Ovary (tissue), 9 donors: ENCODE results near the gene FBRS. TPM values are rescaled to one million over a fixed set of nuclear protein-coding genes. Genes with fewer than 3 reads are reported as not detected.

Experiments used
- DNase-seq, 5 donors: peaks; one replicate each; pipeline ENCODE4 v3.0.0-alpha.2; 2019 to 2020
- H3K27ac ChIP-seq, 2 donors: fragments of 200-600 bp; one replicate each; pipeline versions ENCODE4 v1.5.1 to v1.8.0; 2019 to 2022
- H3K27me3 ChIP-seq: fragments of 200-600 bp; one replicate; pipeline ENCODE4 v1.8.0; 2022
- H3K36me3 ChIP-seq: fragments of 200-600 bp; sonication (generic); one replicate; pipeline ENCODE4 v1.5.1; 2019
- H3K4me1 ChIP-seq: one replicate; pipeline ENCODE4 v1.8.1; 2013; ENCODE audit warnings: mild to moderate bottlenecking, moderate library complexity; ENCODE audit not compliant: insufficient read depth
- H3K4me3 ChIP-seq: fragments of 200-600 bp; sonication (generic); one replicate; pipeline ENCODE4 v1.5.1; 2017
- H3K9me3 ChIP-seq, 2 donors: fragments of 200-600 bp in 1 of 2; sonication (generic) in 1 of 2; one replicate each; pipeline versions ENCODE4 v1.5.1 to v1.8.1; 2013 to 2019; ENCODE audit warnings: mild to moderate bottlenecking in 1 of 2, moderate library complexity in 1 of 2
- EP300 ChIP-seq: sonication (generic); formaldehyde crosslinking; IDR thresholded peaks from one replicate; pipeline ENCODE4 v1.6.1; 2017; ENCODE audit warnings: antibody characterized with exemption
- POLR2A ChIP-seq: fragments of 450-650 bp; IDR thresholded peaks from one replicate; pipeline ENCODE4 v1.6.1; 2017; ENCODE audit warnings: antibody characterized with exemption, mild to moderate bottlenecking, moderate library complexity
- WGBS, 3 donors: extraction: QIAGEN DNeasy Blood & Tissue Kit in 1 of 3; methylation state at CpG; one replicate each; pipeline versions ENCODE4 v1.1.5 to v1.1.7; 2013 to 2017; 5-methylcytosine and 5-hydroxymethylcytosine counted together
- intact Hi-C, 4 donors: fragments of 100-400 bp; cut with DNase I; formaldehyde crosslinking; loops; one replicate each; pipeline versions ENCODE4 v1.11.0 to v1.15.1; 2022 to 2023
- polyA plus RNA-seq, 2 donors: library from polyadenylated mRNA; stranded (reverse); fragments of 200-250 nt in 1 of 2; fragments of 350-450 nt in 1 of 2; fragmentation: Illumina TruSeq in 1 of 2; extraction: RNeasy Lipid Tissue Mini Kit (QIAGEN cat#74804) in 1 of 2; gene quantifications; one replicate each; pipeline ENCODE4 v1.2.3, GENCODE V29; 2013 to 2014
- total RNA-seq, 7 donors: library from RNA; depleted of rRNA in 2 of 7; stranded (reverse); fragments of >200 nt in 2 of 7; fragmentation: NEBNext Ultra II Directional in 3 of 7; extraction: Animal tissue kit (Norgen Biotek cat#: 25700) in 3 of 7; gene quantifications; one replicate each; pipeline versions ENCODE4 v1.1.0 to v1.2.4, GENCODE V29; 2016 to 2023
- TF ChIP-seq, protein P1 (sequence below), 3 donors: fragments of 450-650 bp in 2 of 3; fragments of 200-600 bp in 1 of 3; IDR thresholded peaks; one replicate each; pipeline versions ENCODE4 v1.5.1 to v1.8.0; 2016 to 2022; ENCODE audit warnings: antibody characterized with exemption in 3 of 3, mild to moderate bottlenecking in 1 of 3
- donor health status: DM: no; HTN: no; CAD: no; lungs with moderate emphysema.
- donor health status: DM: no; HTN: no; CAD: no.
- donor health status: Bipolar disorder and iron deficiency.
- donor health status: DM: yes; HTN: yes; CAD: no.
- donor health status: DM: no; HTN: no; CAD: no.
- donor health status: DM: yes; HTN: yes; CAD: no.

FBRS gene
- total and polyA plus RNA-seq, 9 donors, result 15.6 to 75.6 (median 56.2) TPM

DNA sequence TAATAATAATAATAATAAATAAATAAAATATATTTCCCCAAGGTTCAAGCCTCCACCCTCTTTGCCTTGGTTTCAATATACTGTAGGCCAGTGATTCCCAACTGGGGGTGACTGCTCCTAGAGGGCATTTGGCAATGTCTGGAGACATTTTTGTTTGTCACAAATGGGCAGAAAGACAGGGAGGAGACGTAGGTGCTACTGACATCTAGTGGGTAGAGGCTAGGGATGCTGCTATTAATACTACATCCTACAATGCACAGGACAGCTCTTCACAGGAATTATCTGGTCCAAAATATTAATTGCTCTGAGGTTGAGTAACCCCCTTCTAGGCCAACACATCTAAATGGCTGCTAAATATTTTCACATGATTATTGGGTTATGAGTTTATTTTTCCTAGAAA is 20.3 kb upstream of the FBRS start:
- intact Hi-C loops, result no loop called here
- 3 to 6% (median 5%) methylated on average over 1 of the region's 1 CpG for WGBS, 3 donors

DNA sequence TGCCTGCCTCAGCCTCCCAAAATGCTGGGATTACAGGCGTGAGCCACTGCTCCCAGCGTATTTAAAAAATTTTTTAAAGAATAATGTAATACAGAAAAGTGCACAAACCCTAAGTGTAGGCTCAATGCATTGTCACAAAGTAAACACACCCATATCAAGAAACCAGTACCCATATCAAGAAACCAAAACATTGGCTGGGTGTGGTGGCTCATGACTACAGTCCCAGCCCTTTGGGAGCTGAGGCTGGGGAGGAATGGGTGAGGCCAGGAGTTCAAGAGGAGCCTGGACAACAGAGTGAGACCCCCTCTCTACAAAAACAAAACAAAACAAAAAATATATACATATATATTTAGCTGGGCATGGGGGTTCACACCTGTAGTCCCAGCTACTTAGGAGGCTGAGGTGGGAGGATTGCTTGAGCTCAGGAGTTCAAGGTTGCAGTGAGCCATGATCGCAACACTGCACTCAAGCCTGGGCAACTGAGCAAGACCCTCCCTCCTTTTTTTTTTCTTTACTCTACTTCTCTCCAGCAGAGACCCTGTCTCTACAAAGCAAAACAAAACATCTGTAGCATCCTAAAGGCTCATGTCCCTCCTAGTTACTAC is 16.8 kb upstream of the FBRS start:
- no peaks in the 10 kb centered on the region for H3K9me3 ChIP-seq
- no peaks in the 10 kb centered on the region for H3K36me3 ChIP-seq
- intact Hi-C loops, result loop anchor here in 1 of 4 donors (10.0 kb wide), 1 partner anchor 57 kb away; the partner anchor contains the start of gene ZNF785
- 52 to 60% (median 52%) methylated on average over 3 of the region's 3 CpGs for WGBS, 3 donors
- no peak for DNase-seq
- TF ChIP-seq POLR2A, result no peak
- TF ChIP-seq, protein P1, sequence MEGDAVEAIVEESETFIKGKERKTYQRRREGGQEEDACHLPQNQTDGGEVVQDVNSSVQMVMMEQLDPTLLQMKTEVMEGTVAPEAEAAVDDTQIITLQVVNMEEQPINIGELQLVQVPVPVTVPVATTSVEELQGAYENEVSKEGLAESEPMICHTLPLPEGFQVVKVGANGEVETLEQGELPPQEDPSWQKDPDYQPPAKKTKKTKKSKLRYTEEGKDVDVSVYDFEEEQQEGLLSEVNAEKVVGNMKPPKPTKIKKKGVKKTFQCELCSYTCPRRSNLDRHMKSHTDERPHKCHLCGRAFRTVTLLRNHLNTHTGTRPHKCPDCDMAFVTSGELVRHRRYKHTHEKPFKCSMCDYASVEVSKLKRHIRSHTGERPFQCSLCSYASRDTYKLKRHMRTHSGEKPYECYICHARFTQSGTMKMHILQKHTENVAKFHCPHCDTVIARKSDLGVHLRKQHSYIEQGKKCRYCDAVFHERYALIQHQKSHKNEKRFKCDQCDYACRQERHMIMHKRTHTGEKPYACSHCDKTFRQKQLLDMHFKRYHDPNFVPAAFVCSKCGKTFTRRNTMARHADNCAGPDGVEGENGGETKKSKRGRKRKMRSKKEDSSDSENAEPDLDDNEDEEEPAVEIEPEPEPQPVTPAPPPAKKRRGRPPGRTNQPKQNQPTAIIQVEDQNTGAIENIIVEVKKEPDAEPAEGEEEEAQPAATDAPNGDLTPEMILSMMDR (IDR thresholded peaks at IDR 0.05), result no peak
- no peak for TF ChIP-seq EP300
- H3K4me3 ChIP-seq, result no peak overlapping the region
- H3K27ac ChIP-seq, result no peak overlapping the region
- H3K27me3 ChIP-seq, result no peaks in the 10 kb centered on the region
- no peaks in the 10 kb centered on the region for H3K4me1 ChIP-seq

More for the DNA sequence above, 20.3 kb upstream of the FBRS start:
- H3K4me3 ChIP-seq, result no peak overlapping the region
- H3K27me3 ChIP-seq, result no peaks in the 10 kb centered on the region
- H3K27ac ChIP-seq, result no peak overlapping the region
- no peaks in the 10 kb centered on the region for H3K9me3 ChIP-seq
- no peak for TF ChIP-seq EP300
- TF ChIP-seq, protein P1 (IDR thresholded peaks at IDR 0.05), result no peak
- H3K36me3 ChIP-seq, result no peaks in the 10 kb centered on the region
- DNase-seq, result no peak
- H3K4me1 ChIP-seq, result no peaks in the 10 kb centered on the region

DNA sequence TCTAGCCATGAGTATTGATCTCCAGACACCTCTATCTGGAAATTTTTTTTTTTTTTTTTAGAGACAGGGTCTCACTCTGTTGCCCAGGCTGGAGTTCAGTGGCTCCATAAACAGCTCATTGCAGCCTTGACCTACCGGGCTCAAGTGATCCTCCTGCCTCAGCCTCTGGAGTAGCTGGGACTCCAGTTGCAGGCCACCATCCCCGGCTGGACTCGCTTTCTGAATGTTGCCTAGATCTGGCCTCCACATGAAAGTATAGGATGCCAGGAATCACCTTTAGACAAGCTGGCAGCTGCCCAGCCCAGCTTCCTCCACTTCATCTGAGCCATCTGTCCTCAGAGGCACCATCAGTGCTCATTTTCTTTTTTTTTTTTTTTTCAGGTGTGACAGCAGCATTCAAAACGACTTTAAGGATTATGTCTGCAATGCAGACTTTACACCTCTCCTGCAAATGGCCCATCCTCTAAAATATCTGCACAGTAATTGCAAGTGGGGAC is 13.8 kb upstream of the FBRS start:
- no peak overlapping the region for H3K4me3 ChIP-seq
- 63 to 71% (median 65%) methylated on average over 4 of the region's 4 CpGs for WGBS, 3 donors
- TF ChIP-seq POLR2A, result no peak
- TF ChIP-seq, protein P1 (IDR thresholded peaks at IDR 0.05), result no peak
- no peak for DNase-seq
- H3K27ac ChIP-seq, result no peak overlapping the region
- intact Hi-C loops, result loop anchor here in 1 of 4 donors (10.0 kb wide), 1 partner anchor 60 kb away; the partner anchor contains the start of gene ZNF785
- no peaks in the 10 kb centered on the region for H3K4me1 ChIP-seq
- no peaks in the 10 kb centered on the region for H3K36me3 ChIP-seq
- H3K9me3 ChIP-seq, result no peaks in the 10 kb centered on the region
- H3K27me3 ChIP-seq, result no peaks in the 10 kb centered on the region

DNA sequence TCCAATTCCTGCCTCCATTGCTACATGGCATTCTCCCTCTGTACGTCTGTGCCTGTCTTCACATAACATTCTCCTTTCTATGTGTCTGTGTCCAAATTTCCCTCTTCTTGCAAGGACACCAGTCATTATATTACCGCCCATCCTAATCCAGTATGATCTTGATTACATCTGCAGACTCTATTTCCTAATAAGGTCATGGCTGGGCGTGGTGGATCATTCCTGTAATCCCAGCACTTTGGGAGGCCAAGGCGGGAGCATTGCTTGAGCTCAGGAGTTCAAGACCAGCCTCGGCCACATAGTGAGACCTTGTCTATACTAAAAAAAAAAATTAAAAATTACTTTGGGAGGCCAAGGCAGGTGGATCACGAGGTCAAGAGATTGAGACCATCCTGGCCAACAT is 12.5 kb upstream of the FBRS start:
- WGBS, 3 donors, result 58 to 65% (median 63%) methylated on average over 6 of the region's 6 CpGs
- no peak for DNase-seq
- no peak overlapping the region for H3K27ac ChIP-seq
- TF ChIP-seq EP300 (no peak), POLR2A (no peak)
- TF ChIP-seq, protein P1 (IDR thresholded peaks at IDR 0.05), result no peak
- intact Hi-C loops, result loop anchor here in 1 of 4 donors (10.0 kb wide), 1 partner anchor 61 kb away; the partner anchor contains the start of gene ZNF785
- H3K4me1 ChIP-seq, result peaks cover 2% of the 10 kb centered on the region
- H3K27me3 ChIP-seq, result no peaks in the 10 kb centered on the region
- no peaks in the 10 kb centered on the region for H3K9me3 ChIP-seq
- no peak overlapping the region for H3K4me3 ChIP-seq
- no peaks in the 10 kb centered on the region for H3K36me3 ChIP-seq
